HepG2 (cell line): ENCODE data around the gene HBS1L. TPM values are rescaled to one million over a fixed set of nuclear protein-coding genes. Genes with fewer than 3 reads are reported as not detected.

ENCODE experiments used
- ATAC-seq: fragments of 200-7000 bp; cut with Tn5 transposase; 3 replicates; pipeline ENCODE4 v1.9.1; 2020; ENCODE audit warnings: mild to moderate bottlenecking, moderate library complexity
- BruUV-seq: library from RNA; stranded (reverse); fragments of 400-500 nt; replicated peaks from 2 replicates; lab custom pipeline; 2021; lab: Mats Ljungman, UMichigan
- CTCF ChIA-PET: fragments of 300-600 bp; formaldehyde crosslinking; extraction: SDS; loops from one replicate; lab custom pipeline; 2021; ENCODE audit warnings: low total read pairs, inconsistent platforms, low intra/inter-chr PET ratio; lab: Yijun Ruan, JAX
- POLR2A ChIA-PET: fragments of 350-600 bp; sonication (Branson Sonifier 250); formaldehyde crosslinking; loops from one replicate; lab custom pipeline; 2020; ENCODE audit warnings: antibody characterized with exemption, inconsistent platforms; lab: Yijun Ruan, JAX
- DNase-seq: peaks from one replicate; pipeline ENCODE4 v3.0.0-alpha.2; 2015; ENCODE audit warnings: low spot score
- FAIRE-seq: peaks from 3 replicates; lab custom pipeline; 2011; peaks lifted over from hg19 to GRCh38; lab: Jason Lieb, UNC
- H2AFZ ChIP-seq: one replicate; pipeline ENCODE4 v1.6.1; 2011; ENCODE audit warnings: low read length, inconsistent platforms
- H3K27ac ChIP-seq: fragments of 300-600 bp; 3 replicates; pipeline ENCODE4 v1.8.0; 2011; ENCODE audit warnings: mixed run types, mild to moderate bottlenecking, mixed read lengths, low read length, inconsistent platforms; ENCODE audit not compliant: insufficient read depth; ENCODE audit errors: extremely low read length
- H3K27me3 ChIP-seq, 2 experiments: fragments of 200-600 bp in 1 of 2; 2 replicates in 1 of 2; 3 replicates in 1 of 2; pipeline versions ENCODE4 v1.6.0 to v1.8.0; 2011; ENCODE audit warnings: low read length in 2 of 2, mild to moderate bottlenecking in 2 of 2, moderate library complexity in 2 of 2, inconsistent platforms in 1 of 2; ENCODE audit not compliant: insufficient read depth in 2 of 2, control insufficient read depth in 1 of 2
- H3K36me3 ChIP-seq, 2 experiments: fragments of 200-600 bp in 1 of 2; replicated peaks in 1 of 2; 2 replicates in 1 of 2; 3 replicates in 1 of 2; pipeline versions ENCODE4 v1.5.1 to v1.8.0; 2011; ENCODE audit warnings: low read length in 2 of 2, inconsistent platforms in 1 of 2; ENCODE audit not compliant: insufficient read depth in 2 of 2, control insufficient read depth in 1 of 2
- H3K4me1 ChIP-seq: 2 replicates; pipeline ENCODE4 v1.5.1; 2012; ENCODE audit warnings: low read length, inconsistent platforms; ENCODE audit not compliant: insufficient read depth
- H3K4me2 ChIP-seq: 2 replicates; pipeline ENCODE4 v1.6.0; 2011; ENCODE audit warnings: low read depth, low read length, inconsistent platforms
- H3K4me3 ChIP-seq, 3 experiments: fragments of 200-600 bp in 1 of 3; sonication (generic), shearing (Covaris generic) in 1 of 3; replicated peaks in 1 of 3; 2 replicates each; pipeline ENCODE4 v1.5.1; 2011 to 2016; ENCODE audit warnings: low read length in 3 of 3, inconsistent platforms in 2 of 3, low read depth in 2 of 3, mild to moderate bottlenecking in 2 of 3, control low read depth in 1 of 3, mixed read lengths in 1 of 3; ENCODE audit not compliant: insufficient read depth in 1 of 3
- H3K79me2 ChIP-seq: one replicate; pipeline ENCODE4 v1.6.1; 2011; ENCODE audit warnings: low read length, inconsistent platforms; ENCODE audit not compliant: insufficient read depth
- H3K9ac ChIP-seq: 2 replicates; pipeline ENCODE4 v1.6.0; 2011; ENCODE audit warnings: mild to moderate bottlenecking, low read depth, low read length, inconsistent platforms; ENCODE audit not compliant: insufficient read depth
- H3K9me3 ChIP-seq: 2 replicates; pipeline ENCODE4 v1.5.1; 2012; ENCODE audit warnings: mild to moderate bottlenecking, low read length
- H4K20me1 ChIP-seq: 2 replicates; pipeline ENCODE4 v1.6.0; 2011; ENCODE audit warnings: inconsistent platforms, mild to moderate bottlenecking, low read length, moderate library complexity; ENCODE audit not compliant: insufficient read depth
- ARNT ChIP-seq: fragments of 450-650 bp; IDR thresholded peaks from 2 replicates; pipeline ENCODE4 v1.6.1; 2017
- GABPA ChIP-seq, 2 experiments: IDR thresholded peaks; 2 replicates each; pipeline ENCODE4 v1.6.1; 2011 to 2016; ENCODE audit warnings: low read depth in 2 of 2, low read length in 1 of 2, missing biosample characterization in 1 of 2, missing genetic modification characterization in 1 of 2
- IKZF4 ChIP-seq: sonication (generic); formaldehyde crosslinking; IDR thresholded peaks from 2 replicates; pipeline ENCODE4 v1.5.1; 2020; ENCODE audit warnings: borderline replicate concordance, mild to moderate bottlenecking, low read depth, missing genetic modification reagents; ENCODE audit errors: not compliant biosample characterization
- MAFG ChIP-seq: sonication (generic); formaldehyde crosslinking; IDR thresholded peaks from 2 replicates; pipeline ENCODE4 v1.5.1; 2020; ENCODE audit warnings: mild to moderate bottlenecking, missing genetic modification reagents
- SNRNP70 ChIP-seq: fragments of 200-400 bp; formaldehyde crosslinking; IDR thresholded peaks from 2 replicates; pipeline ENCODE4 v1.6.1; 2017; ENCODE audit warnings: mild to moderate bottlenecking, low read depth, low read length, moderate library complexity
- SP140L ChIP-seq: sonication (generic); formaldehyde crosslinking; IDR thresholded peaks from 2 replicates; pipeline ENCODE4 v1.4.0; 2020; ENCODE audit warnings: missing genetic modification reagents, borderline replicate concordance
- ZNF235 ChIP-seq: sonication (generic); formaldehyde crosslinking; IDR thresholded peaks from 2 replicates; pipeline ENCODE4 v1.8.1; 2023; ENCODE audit warnings: mild to moderate bottlenecking, missing genetic modification reagents, borderline replicate concordance
- ZNF549 ChIP-seq: sonication (generic); formaldehyde crosslinking; IDR thresholded peaks from 2 replicates; pipeline ENCODE4 v1.5.0; 2020; ENCODE audit warnings: missing genetic modification reagents
- ZNF563 ChIP-seq: sonication (generic); formaldehyde crosslinking; IDR thresholded peaks from 2 replicates; pipeline ENCODE4 v1.8.0; 2022; ENCODE audit warnings: mild to moderate bottlenecking, moderate library complexity, missing genetic modification reagents
- ZNF577 ChIP-seq: sonication (generic); formaldehyde crosslinking; IDR thresholded peaks from 2 replicates; pipeline ENCODE4 v1.4.0; 2020; ENCODE audit warnings: mild to moderate bottlenecking, low read depth, missing genetic modification reagents, borderline replicate concordance
- ZNF670 ChIP-seq: sonication (generic); formaldehyde crosslinking; IDR thresholded peaks from 2 replicates; pipeline ENCODE4 v1.8.0; 2022; ENCODE audit warnings: mild to moderate bottlenecking, missing genetic modification reagents, borderline replicate concordance
- ZNF674 ChIP-seq: sonication (generic); formaldehyde crosslinking; IDR thresholded peaks from 2 replicates; pipeline ENCODE4 v1.5.0; 2020; ENCODE audit warnings: low read depth, mild to moderate bottlenecking, missing genetic modification reagents
- ZSCAN9 ChIP-seq: IDR thresholded peaks from 2 replicates; pipeline ENCODE4 v1.6.1; 2016; ENCODE audit warnings: borderline replicate concordance
- in situ Hi-C: cut with HindIII; loops from 2 replicates; pipeline ENCODE4 v1.10.0; 2017; ENCODE audit warnings: low pct_unique_long_range_greater_than_20kb; ENCODE audit not compliant: extremely low pct_ligation_motif_present
- intact Hi-C: fragments of 100-400 bp; cut with micrococcal nuclease; formaldehyde crosslinking; loops from one replicate; pipeline ENCODE4 v1.10.0; 2022; ENCODE audit not compliant: unreplicated experiment
- polyA plus RNA-seq, 8 experiments: library from polyadenylated mRNA; depleted of rRNA in 3 of 8; stranded (reverse) in 7 of 8; unstranded in 1 of 8; fragments of >200 nt; fragmentation: Illumina TruSeq in 4 of 8; extraction: Trizol in 4 of 8; gene quantifications; 2 replicates each; pipeline versions ENCODE4 v1.2.1 to v1.2.3, GENCODE V29; 2011 to 2016; ENCODE audit warnings: low read depth in 4 of 8, missing spikeins in 1 of 8, mixed read lengths in 1 of 8; ENCODE audit not compliant: insufficient read depth in 1 of 8
- total RNA-seq, 5 experiments: library from RNA; depleted of rRNA; stranded (reverse); fragments of >200 nt; fragmentation: Illumina TruSeq; extraction: Trizol; gene quantifications; 2 replicates each; pipeline ENCODE4 v1.2.3, GENCODE V29; 2016; ENCODE audit warnings: low read depth in 1 of 5
- TF ChIP-seq, protein P1 (sequence below): sonication (generic); formaldehyde crosslinking; IDR thresholded peaks from 2 replicates; pipeline ENCODE4 v1.5.0; 2020; ENCODE audit warnings: missing genetic modification reagents, mild to moderate bottlenecking, borderline replicate concordance
- TF ChIP-seq, protein P2 (sequence below): sonication (generic); formaldehyde crosslinking; conservative IDR thresholded peaks from 2 replicates; pipeline ENCODE4 v1.4.0; 2020; ENCODE audit warnings: missing genetic modification reagents
- TF ChIP-seq, protein P3 (sequence below): sonication (generic); formaldehyde crosslinking; conservative IDR thresholded peaks from 2 replicates; pipeline ENCODE4 v1.8.1; 2023; ENCODE audit warnings: missing genetic modification reagents

The HBS1L gene
- total and polyA plus RNA-seq, 2 of the 13 experiments (the other 11 are each of a cell fraction or from before 2014, with no cell fraction given): 44.1 to 138 TPM

DNA sequence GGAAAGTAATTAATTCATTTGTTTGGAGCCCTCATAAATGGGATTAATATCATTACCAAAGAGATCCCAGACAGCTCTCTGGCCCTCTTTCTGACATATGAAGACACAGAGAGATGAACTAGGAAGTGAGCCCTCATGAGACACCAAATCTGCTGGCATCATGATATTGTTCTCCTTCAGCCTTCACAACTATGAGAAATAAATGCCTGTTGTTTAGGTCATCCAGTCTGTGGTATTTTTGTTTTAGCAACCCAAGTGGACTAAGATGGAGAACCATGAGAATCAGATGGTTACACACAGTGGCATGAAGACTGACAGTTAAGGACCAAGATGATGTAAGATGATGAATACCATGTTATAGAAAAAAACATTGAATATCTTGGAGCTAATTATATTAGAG lies 16.9 kb upstream of the HBS1L start:
- TF ChIP-seq ZNF549 (CRISPR knock-in tag) (no peak), IKZF4 (CRISPR knock-in tag) (no peak), SP140L (CRISPR knock-in tag) (no peak), ZSCAN9 (no peak), SNRNP70 (no peak), ZNF674 (CRISPR knock-in tag) (no peak), ZNF577 (CRISPR knock-in tag) (no peak), ZNF235 (CRISPR knock-in tag) (no peak), ARNT (no peak), GABPA (IDR thresholded peaks at IDR 0.05; ENCODE audit: low read depth, low read length) (no peak), GABPA (CRISPR knock-in tag; IDR thresholded peaks at IDR 0.05; ENCODE audit: low read depth) (no peak), ZNF670 (CRISPR knock-in tag) (no peak), ZNF563 (no peak), MAFG (CRISPR knock-in tag) (no peak)
- TF ChIP-seq, protein P1, sequence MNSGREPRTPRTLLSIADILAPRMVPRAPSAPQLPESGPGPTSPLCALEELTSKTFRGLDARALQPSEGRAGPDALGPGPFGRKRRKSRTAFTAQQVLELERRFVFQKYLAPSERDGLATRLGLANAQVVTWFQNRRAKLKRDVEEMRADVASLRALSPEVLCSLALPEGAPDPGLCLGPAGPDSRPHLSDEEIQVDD (CRISPR knock-in tag): no peak
- TF ChIP-seq, protein P2, sequence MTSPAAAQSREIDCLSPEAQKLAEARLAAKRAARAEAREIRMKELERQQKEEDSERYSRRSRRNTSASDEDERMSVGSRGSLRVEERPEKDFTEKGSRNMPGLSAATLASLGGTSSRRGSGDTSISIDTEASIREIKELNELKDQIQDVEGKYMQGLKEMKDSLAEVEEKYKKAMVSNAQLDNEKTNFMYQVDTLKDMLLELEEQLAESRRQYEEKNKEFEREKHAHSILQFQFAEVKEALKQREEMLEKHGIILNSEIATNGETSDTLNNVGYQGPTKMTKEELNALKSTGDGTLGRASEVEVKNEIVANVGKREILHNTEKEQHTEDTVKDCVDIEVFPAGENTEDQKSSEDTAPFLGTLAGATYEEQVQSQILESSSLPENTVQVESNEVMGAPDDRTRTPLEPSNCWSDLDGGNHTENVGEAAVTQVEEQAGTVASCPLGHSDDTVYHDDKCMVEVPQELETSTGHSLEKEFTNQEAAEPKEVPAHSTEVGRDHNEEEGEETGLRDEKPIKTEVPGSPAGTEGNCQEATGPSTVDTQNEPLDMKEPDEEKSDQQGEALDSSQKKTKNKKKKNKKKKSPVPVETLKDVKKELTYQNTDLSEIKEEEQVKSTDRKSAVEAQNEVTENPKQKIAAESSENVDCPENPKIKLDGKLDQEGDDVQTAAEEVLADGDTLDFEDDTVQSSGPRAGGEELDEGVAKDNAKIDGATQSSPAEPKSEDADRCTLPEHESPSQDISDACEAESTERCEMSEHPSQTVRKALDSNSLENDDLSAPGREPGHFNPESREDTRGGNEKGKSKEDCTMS: no peak
- TF ChIP-seq, protein P3, sequence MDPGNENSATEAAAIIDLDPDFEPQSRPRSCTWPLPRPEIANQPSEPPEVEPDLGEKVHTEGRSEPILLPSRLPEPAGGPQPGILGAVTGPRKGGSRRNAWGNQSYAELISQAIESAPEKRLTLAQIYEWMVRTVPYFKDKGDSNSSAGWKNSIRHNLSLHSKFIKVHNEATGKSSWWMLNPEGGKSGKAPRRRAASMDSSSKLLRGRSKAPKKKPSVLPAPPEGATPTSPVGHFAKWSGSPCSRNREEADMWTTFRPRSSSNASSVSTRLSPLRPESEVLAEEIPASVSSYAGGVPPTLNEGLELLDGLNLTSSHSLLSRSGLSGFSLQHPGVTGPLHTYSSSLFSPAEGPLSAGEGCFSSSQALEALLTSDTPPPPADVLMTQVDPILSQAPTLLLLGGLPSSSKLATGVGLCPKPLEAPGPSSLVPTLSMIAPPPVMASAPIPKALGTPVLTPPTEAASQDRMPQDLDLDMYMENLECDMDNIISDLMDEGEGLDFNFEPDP (CRISPR knock-in tag): no peak
- TF ChIP-seq, all 625 proteins: peak for 0
- peaks cover 7% of the 10 kb centered on the region for H3K4me1 ChIP-seq
- intact Hi-C loops (no loop called here), in situ Hi-C loops (no loop called here)
- H3K4me2 ChIP-seq: no peak overlapping the region
- FAIRE-seq: no peak
- H3K79me2 ChIP-seq: no peaks in the 10 kb centered on the region
- ChIA-PET POLR2A (no interaction called here), CTCF (no interaction called here)
- no peaks in the 10 kb centered on the region for H3K9me3 ChIP-seq
- no peaks in the 10 kb centered on the region for H4K20me1 ChIP-seq
- H3K27me3 ChIP-seq: peaks cover 0 to 2% of the 10 kb centered on the region in 2 experiments; a peak in 1 of 5 replicates
- H3K27ac ChIP-seq: no peak overlapping the region
- BruUV-seq: no TSS peak
- DNase-seq: no peak
- ATAC-seq: no peak
- H3K9ac ChIP-seq: no peak overlapping the region
- H3K4me3 ChIP-seq: no peak overlapping the region
- no peak overlapping the region for H2AFZ ChIP-seq
- no peaks in the 10 kb centered on the region for H3K36me3 ChIP-seq
